GM19025 (cell line): ENCODE measurements around the gene MACROH2A1.

Experiments used
- ATAC-seq: cut with Tn5 transposase; IDR thresholded peaks from one replicate; pipeline ENCODE4 v1.9.1; 2021; ENCODE audit warnings: mild to moderate bottlenecking, low read depth, moderate library complexity; ENCODE audit not compliant: unreplicated experiment

Gene MACROH2A1

GRCh38 chr5:135335031-135335828 is 63.8 kb downstream of the MACROH2A1 start:
- no peak for ATAC-seq

GRCh38 chr5:135333732-135334515 is 65.1 kb downstream of the MACROH2A1 start:
- ATAC-seq: no peak

- ATAC-seq: no peak
Measured at GRCh38 chr5:135332519-135333150, 66.4 kb downstream of the MACROH2A1 start.

- no peak for ATAC-seq
Measured at GRCh38 chr5:135331612-135332011, 67.4 kb downstream of the MACROH2A1 start.

- ATAC-seq: no peak
Measured at GRCh38 chr5:135330798-135331096, 68.3 kb downstream of the MACROH2A1 start.

DNA sequence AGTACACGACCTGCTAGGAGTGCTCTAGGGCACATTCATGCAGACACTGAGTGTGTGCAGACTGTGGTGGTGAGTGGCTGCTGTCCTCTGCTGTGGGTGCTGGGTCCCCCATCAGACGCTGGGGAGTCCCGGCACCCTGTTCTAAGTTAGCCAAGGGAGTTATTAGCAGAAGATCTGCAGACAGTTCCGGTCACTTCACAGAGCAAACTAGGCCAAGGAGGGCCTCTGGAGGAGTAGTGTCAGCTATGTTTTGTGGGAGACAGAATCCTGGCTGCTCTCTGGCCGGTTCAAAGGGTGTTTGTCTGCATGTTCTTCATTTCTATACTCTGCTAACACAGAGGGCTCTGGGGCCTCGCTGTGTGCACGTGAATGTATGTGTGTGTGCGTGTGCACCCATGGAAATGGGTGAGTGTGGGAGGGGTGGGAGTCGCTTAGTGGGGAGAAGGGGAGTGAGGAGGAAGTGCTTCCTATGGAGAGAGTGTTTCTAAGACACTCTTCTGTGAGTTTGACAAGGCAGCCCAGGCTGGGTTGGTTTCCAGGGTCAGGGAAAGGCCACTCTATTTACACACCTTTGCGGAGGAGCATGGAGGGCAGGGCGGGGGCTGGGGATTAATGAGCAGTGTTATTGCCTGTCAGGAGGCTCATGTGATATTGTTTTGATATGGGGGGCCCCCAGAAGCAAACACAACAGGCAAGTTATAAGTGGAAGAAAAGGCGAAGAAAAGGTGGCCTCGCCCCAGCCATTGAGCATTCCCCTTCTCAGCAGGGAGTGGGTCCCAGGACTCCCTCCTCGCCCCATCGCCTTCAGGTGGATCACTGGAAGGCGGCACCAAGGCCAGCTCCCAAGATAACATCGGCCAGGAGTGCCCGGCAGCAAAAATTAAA is 68.9 kb downstream of the MACROH2A1 start:
- no peak for ATAC-seq

- no peak for ATAC-seq
Measured at GRCh38 chr5:135329066-135329912, 69.7 kb downstream of the MACROH2A1 start.

- no peak for ATAC-seq
Measured at GRCh38 chr5:135328128-135328687, 70.8 kb downstream of the MACROH2A1 start.

DNA sequence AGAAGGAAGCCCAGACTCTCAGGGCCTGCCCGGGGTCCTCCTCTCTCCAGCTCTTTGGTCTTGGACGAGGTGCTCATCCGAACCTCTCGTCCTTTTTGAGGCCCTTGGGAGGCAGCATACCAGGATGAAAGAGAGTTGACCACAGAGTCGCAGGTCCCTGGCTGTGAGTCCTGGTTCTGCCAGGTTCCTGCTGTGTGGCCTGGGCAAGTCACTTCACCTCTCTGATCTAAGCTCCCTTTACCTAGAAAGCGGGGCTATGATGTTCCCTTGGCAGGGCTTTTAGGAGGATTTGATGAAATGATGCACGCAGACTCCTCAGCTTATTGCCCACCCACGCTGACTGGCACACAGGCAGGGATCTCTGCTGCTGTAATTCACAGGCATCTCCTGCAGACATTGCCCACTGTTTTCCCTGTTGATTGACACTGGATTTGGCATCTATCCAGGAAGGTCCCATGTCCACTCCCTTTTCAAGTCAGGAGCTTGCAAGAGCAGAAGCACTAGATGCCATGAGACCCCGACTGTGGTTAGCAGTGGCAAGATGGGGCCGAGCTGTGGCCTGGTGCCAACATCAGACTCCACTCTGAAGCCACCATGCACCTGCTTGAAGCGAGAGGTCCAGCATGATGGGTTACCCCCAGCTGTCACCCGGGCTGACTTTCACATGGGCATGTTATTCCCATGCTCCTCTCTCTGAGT is 71.5 kb downstream of the MACROH2A1 start:
- no peak for ATAC-seq

DNA sequence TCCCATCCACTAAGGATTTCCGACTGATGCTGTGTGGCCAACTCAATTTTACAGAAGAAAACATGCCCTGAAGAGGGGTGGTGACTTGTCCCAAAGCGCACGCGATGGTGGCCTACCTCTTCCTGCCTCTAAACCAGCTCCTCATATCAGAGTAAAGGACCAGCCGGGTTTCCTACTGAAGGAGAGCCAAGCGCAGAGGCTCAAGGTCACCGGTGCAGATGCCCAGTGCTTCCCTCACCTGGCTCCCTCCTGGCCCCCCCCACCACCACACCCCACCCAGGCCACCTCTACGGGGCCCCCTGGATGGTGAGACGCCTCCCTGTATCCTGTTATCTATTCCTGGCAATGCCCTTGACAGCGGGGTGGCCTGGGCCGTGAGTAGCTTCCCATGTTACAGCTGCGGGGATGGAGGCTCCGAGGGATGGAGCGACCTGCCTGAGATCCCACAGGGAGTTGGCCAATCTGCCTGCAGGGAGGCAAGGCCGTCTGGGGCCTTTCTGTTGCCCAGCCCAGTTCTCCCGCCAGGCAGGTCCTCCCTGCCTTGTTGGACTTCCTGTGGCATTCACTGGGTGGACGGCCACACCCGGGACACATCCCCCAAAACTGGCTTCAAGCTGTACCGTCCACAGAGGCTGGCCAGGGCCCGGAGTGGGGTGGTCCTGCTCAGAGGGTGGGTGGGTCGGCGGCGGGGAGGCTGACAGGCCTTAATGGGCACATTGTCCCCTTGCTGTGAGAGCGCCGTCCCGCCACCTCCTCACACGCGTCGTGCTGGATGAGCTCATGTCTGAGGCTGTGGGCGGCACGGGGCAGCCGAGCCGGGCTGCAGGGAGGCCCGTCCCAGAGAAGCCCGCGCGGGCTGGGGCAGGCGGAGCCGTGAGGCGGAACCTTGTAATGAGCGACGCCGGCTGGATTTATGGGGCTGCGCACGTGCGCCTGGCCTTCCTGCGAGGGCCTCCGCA is 72.5 kb downstream of the MACROH2A1 start:
- ATAC-seq: no peak

GRCh38 chr5:135324897-135325650 is 74.0 kb downstream of the MACROH2A1 start:
- ATAC-seq: no peak

DNA sequence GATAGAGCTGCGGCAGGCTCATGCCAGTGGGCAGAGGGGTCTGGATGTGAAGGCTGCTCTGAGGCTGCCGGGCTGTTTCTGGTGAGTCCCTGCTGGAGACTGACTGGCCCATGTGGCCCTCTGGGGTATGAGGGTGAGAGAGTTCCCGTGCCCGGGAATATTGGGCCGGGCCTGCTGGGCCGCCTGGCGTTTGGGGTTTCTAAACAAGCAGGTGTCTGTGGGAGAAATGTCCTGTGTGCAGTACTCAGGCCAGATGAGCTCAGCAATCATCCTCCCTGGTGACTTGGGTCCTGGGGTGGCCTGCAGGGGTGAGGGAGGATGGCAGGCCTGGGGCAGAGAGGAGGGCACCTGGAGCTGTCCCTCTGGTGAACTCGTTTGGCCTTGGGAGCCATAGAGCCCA is 74.9 kb downstream of the MACROH2A1 start:
- ATAC-seq: no peak

DNA sequence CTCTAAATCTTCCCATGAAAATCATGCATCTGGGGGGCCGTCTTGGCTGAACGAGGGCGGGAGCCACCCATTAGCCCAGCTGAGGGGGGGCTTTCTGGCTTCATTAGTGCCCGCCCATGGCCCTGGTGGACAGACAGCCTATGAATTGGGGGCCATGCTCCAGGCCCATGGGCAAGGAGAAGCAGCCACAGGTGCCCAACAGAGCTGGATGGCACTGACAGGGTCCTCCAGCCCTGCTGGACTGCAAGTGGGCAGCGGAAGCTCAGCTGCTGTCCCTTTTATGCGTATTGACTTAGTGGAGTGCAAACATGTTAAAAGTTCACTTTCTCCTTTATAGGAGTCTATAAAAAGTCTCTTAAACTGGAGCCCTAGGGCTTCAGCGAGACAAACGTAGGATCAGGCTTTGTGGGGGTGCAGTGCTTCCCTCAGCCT is 75.3 kb downstream of the MACROH2A1 start:
- ATAC-seq: no peak

GRCh38 chr5:135323227-135323626 is 75.8 kb downstream of the MACROH2A1 start:
- ATAC-seq: no peak

DNA sequence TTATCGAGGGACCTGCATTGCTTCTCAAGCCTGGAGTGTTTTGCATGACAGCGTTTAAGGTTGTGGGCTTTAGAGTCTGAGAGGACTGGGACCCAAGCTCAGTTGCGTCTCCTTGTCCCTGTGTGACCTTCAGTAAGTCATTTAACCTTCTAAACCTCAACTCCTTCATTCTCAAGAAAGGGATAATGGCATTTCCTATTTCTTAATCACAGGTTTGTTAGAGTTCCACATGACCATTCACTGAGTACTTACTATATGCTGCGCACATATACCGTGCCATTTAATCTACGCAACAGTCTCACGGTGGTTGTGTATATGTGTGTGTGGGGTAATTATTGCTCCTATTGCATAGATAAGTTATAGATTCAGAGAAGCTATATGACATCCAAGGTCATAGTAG is 76.3 kb downstream of the MACROH2A1 start:
- ATAC-seq: no peak

DNA sequence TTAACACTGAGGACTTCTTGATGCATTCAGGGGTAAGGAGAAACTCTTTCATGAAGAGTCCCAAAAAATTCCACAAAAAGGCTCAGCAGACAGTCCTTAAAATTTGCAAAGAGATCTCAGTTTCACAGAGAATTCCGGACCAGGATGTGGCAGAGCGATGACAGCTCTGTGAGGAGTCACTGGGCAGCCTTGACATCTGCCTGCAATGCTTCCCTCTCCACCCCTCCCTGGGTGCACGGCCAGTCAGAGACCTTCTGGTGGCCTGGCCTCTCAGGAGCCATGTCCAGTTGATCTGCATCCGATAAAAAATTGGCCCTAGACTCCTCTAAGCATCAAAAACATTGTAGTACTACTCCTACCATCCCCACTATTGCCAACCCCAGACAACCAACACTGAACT is 76.8 kb downstream of the MACROH2A1 start:
- ATAC-seq: no peak
